HepG2 (cell line): ENCODE data around the gene CSNK2B. TPM values are rescaled to one million over a fixed set of nuclear protein-coding genes. Genes with fewer than 3 reads are reported as not detected.
A peak's percentile ranks its signal among the peaks of the same experiment; 100 is the strongest.

ENCODE experiments used
- AGO1 ChIP-seq: fragments of 200-400 bp; formaldehyde crosslinking; IDR thresholded peaks from 2 replicates; pipeline ENCODE4 v1.6.1; 2017; ENCODE audit warnings: mild to moderate bottlenecking, low read depth, low read length, moderate library complexity; ENCODE audit not compliant: poor library complexity, severe bottlenecking
- EED ChIP-seq: sonication (generic); formaldehyde crosslinking; IDR thresholded peaks from 2 replicates; pipeline ENCODE4 v1.5.0; 2020; ENCODE audit warnings: mild to moderate bottlenecking, missing genetic modification reagents
- ELF3 ChIP-seq: IDR thresholded peaks from 2 replicates; pipeline ENCODE4 v1.6.1; 2016; ENCODE audit warnings: missing genetic modification reagents, missing compliant biosample characterization
- FOXK2 ChIP-seq: fragments of 450-650 bp; IDR thresholded peaks from 2 replicates; pipeline ENCODE4 v1.6.1; 2016
- ISL2 ChIP-seq: sonication (generic); formaldehyde crosslinking; IDR thresholded peaks from 2 replicates; pipeline ENCODE4 v1.5.0; 2020; ENCODE audit warnings: missing genetic modification reagents
- MXD4 ChIP-seq: IDR thresholded peaks from 2 replicates; pipeline ENCODE4 v1.6.1; 2016; ENCODE audit warnings: mild to moderate bottlenecking, missing biosample characterization, missing genetic modification reagents
- MXI1 ChIP-seq: IDR thresholded peaks from 3 replicates; pipeline ENCODE4 v1.6.1; 2012; ENCODE audit warnings: low read depth, low read length, inconsistent platforms, borderline replicate concordance
- NFYB ChIP-seq: sonication (generic); formaldehyde crosslinking; IDR thresholded peaks from 2 replicates; pipeline ENCODE4 v1.4.0; 2020; ENCODE audit warnings: missing genetic modification reagents
- RELA ChIP-seq: sonication (generic); formaldehyde crosslinking; IDR thresholded peaks from 2 replicates; pipeline ENCODE4 v1.4.0; 2020; ENCODE audit warnings: missing genetic modification reagents
- ZBTB21 ChIP-seq: sonication (generic); formaldehyde crosslinking; IDR thresholded peaks from 2 replicates; pipeline ENCODE4 v1.4.0; 2020; ENCODE audit warnings: missing genetic modification reagents
- ZNF253 ChIP-seq: sonication (generic); formaldehyde crosslinking; IDR thresholded peaks from 2 replicates; pipeline ENCODE4 v1.8.0; 2022; ENCODE audit warnings: mild to moderate bottlenecking, missing genetic modification reagents, borderline replicate concordance
- ZNF263 ChIP-seq: sonication (generic); formaldehyde crosslinking; IDR thresholded peaks from 2 replicates; pipeline ENCODE4 v1.4.0; 2020; ENCODE audit warnings: missing genetic modification reagents
- ZNF431 ChIP-seq: sonication (generic); formaldehyde crosslinking; IDR thresholded peaks from 2 replicates; pipeline ENCODE4 v1.9.0; 2022; ENCODE audit warnings: missing genetic modification reagents, low read depth, mild to moderate bottlenecking, borderline replicate concordance
- ZNF556 ChIP-seq: sonication (generic); formaldehyde crosslinking; IDR thresholded peaks from 2 replicates; pipeline ENCODE4 v1.4.0; 2020; ENCODE audit warnings: mild to moderate bottlenecking, missing genetic modification reagents, borderline replicate concordance
- polyA plus RNA-seq, 8 experiments: library from polyadenylated mRNA; depleted of rRNA in 3 of 8; stranded (reverse) in 7 of 8; unstranded in 1 of 8; fragments of >200 nt; fragmentation: Illumina TruSeq in 4 of 8; extraction: Trizol in 4 of 8; gene quantifications; 2 replicates each; pipeline versions ENCODE4 v1.2.1 to v1.2.3, GENCODE V29; 2011 to 2016; ENCODE audit warnings: low read depth in 4 of 8, missing spikeins in 1 of 8, mixed read lengths in 1 of 8; ENCODE audit not compliant: insufficient read depth in 1 of 8
- total RNA-seq, 5 experiments: library from RNA; depleted of rRNA; stranded (reverse); fragments of >200 nt; fragmentation: Illumina TruSeq; extraction: Trizol; gene quantifications; 2 replicates each; pipeline ENCODE4 v1.2.3, GENCODE V29; 2016; ENCODE audit warnings: low read depth in 1 of 5
- TF ChIP-seq, protein P1 (sequence below): IDR thresholded peaks from 2 replicates; pipeline ENCODE4 v1.6.1; 2012; ENCODE audit warnings: inconsistent platforms
- TF ChIP-seq, protein P2 (sequence below): sonication (generic); formaldehyde crosslinking; IDR thresholded peaks from 2 replicates; pipeline ENCODE4; 2020; ENCODE audit warnings: missing genetic modification reagents, mild to moderate bottlenecking, borderline replicate concordance
- TF ChIP-seq, protein P3 (sequence below): sonication (generic); formaldehyde crosslinking; IDR thresholded peaks from 2 replicates; pipeline ENCODE4 v1.4.0; 2020; ENCODE audit warnings: mild to moderate bottlenecking, missing genetic modification reagents
- TF ChIP-seq, protein P4 (sequence below): sonication (generic); formaldehyde crosslinking; IDR thresholded peaks from 2 replicates; pipeline ENCODE4 v1.5.0; 2020; ENCODE audit warnings: missing genetic modification reagents
- TF ChIP-seq, protein P5 (sequence below): sonication (generic); formaldehyde crosslinking; IDR thresholded peaks from 2 replicates; pipeline ENCODE4 v1.8.0; 2022; ENCODE audit warnings: mild to moderate bottlenecking, missing genetic modification reagents; ENCODE audit not compliant: insufficient replicate concordance
- TF ChIP-seq, protein P6 (sequence below): sonication (generic); formaldehyde crosslinking; IDR thresholded peaks from 2 replicates; pipeline ENCODE4 v1.8.0; 2022; ENCODE audit warnings: low read depth, missing genetic modification reagents

The CSNK2B gene
- total and polyA plus RNA-seq, 2 of the 13 experiments (the other 11 are each of a cell fraction or from before 2014, with no cell fraction given) = 111 to 296 TPM

DNA sequence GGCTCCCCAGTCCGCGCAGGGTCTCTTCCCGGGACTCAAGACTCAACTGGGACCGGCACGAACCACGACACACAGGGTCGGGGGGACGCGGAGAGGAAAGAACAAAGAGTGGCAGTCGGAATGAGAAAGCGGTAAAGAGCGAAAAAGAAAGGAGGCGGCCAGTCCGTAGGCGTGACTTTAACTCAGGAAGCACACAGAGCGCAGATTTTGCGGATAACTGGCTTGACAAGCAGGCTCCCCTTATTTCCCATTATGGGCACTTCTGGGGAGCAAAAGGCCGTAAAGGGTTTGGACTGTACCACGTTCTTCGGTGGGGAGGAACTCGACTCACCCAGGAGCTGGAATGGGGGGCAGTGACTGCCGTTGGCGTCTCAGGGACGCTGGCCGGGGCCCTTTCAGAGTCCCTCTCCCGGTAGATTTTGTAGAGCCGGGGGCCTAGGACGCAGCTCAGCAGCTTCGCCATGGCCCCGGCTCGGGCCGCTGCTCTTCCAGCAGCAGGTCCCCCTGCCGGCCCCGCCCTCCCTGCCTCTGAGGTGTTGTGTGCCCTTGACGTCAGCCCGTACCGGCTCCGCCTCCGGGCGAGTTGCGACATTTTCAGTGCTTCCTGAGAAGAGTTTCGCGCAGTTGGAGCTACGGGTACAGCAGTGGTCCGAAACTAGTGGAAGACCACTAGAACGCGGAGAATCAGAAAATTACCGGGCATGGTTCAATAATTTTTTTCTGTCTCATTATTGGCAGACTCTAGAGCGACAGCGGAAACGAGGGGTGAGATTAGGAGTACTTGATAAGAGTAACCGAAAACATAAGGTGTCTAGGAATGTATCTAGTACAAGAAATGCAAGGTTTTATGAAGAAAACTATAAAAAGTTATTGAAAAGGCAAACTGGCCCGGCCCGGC is 37.2 kb downstream of the CSNK2B start, which contains the start of gene ABHD16A (continued):
- TF ChIP-seq NFYB (CRISPR knock-in tag) (peak; percentile 41; the same call in 1 of the 2 replicates), AGO1 (peak; percentile 41), ISL2 (no peak; the same call in none of the 2 replicates), MXI1 (peak; percentile 90; the same call in 1 of the 3 replicates), MXD4 (peak; percentile 72; the same call in 1 of the 2 replicates), ELF3 (CRISPR knock-in tag) (peak; percentile 85), ZNF253 (CRISPR knock-in tag) (no peak), EED (peak; percentile 53), ZNF263 (peak; percentile 27; the same call in 1 of the 2 replicates), ZNF431 (peak; percentile 66), FOXK2 (peak; percentile 85), ZNF556 (CRISPR knock-in tag) (peak; percentile 94), RELA (CRISPR knock-in tag) (no peak), ZBTB21 (CRISPR knock-in tag) (peak; percentile 94)
- TF ChIP-seq, protein P1, sequence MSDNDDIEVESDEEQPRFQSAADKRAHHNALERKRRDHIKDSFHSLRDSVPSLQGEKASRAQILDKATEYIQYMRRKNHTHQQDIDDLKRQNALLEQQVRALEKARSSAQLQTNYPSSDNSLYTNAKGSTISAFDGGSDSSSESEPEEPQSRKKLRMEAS = peak; percentile 41
- TF ChIP-seq, protein P2, sequence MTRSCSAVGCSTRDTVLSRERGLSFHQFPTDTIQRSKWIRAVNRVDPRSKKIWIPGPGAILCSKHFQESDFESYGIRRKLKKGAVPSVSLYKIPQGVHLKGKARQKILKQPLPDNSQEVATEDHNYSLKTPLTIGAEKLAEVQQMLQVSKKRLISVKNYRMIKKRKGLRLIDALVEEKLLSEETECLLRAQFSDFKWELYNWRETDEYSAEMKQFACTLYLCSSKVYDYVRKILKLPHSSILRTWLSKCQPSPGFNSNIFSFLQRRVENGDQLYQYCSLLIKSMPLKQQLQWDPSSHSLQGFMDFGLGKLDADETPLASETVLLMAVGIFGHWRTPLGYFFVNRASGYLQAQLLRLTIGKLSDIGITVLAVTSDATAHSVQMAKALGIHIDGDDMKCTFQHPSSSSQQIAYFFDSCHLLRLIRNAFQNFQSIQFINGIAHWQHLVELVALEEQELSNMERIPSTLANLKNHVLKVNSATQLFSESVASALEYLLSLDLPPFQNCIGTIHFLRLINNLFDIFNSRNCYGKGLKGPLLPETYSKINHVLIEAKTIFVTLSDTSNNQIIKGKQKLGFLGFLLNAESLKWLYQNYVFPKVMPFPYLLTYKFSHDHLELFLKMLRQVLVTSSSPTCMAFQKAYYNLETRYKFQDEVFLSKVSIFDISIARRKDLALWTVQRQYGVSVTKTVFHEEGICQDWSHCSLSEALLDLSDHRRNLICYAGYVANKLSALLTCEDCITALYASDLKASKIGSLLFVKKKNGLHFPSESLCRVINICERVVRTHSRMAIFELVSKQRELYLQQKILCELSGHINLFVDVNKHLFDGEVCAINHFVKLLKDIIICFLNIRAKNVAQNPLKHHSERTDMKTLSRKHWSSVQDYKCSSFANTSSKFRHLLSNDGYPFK (CRISPR knock-in tag) = peak; percentile 25; the same call in 1 of the 2 replicates
- TF ChIP-seq, protein P3, sequence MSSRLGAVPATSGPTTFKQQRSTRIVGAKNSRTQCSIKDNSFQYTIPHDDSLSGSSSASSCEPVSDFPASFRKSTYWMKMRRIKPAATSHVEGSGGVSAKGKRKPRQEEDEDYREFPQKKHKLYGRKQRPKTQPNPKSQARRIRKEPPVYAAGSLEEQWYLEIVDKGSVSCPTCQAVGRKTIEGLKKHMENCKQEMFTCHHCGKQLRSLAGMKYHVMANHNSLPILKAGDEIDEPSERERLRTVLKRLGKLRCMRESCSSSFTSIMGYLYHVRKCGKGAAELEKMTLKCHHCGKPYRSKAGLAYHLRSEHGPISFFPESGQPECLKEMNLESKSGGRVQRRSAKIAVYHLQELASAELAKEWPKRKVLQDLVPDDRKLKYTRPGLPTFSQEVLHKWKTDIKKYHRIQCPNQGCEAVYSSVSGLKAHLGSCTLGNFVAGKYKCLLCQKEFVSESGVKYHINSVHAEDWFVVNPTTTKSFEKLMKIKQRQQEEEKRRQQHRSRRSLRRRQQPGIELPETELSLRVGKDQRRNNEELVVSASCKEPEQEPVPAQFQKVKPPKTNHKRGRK (CRISPR knock-in tag) = peak; percentile 64; the same call in 1 of the 2 replicates
- TF ChIP-seq, protein P4, sequence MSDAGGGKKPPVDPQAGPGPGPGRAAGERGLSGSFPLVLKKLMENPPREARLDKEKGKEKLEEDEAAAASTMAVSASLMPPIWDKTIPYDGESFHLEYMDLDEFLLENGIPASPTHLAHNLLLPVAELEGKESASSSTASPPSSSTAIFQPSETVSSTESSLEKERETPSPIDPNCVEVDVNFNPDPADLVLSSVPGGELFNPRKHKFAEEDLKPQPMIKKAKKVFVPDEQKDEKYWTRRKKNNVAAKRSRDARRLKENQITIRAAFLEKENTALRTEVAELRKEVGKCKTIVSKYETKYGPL = 0 out of 2 replicates have a peak, but pooled peaks have one; percentile 17
- TF ChIP-seq, protein P5, sequence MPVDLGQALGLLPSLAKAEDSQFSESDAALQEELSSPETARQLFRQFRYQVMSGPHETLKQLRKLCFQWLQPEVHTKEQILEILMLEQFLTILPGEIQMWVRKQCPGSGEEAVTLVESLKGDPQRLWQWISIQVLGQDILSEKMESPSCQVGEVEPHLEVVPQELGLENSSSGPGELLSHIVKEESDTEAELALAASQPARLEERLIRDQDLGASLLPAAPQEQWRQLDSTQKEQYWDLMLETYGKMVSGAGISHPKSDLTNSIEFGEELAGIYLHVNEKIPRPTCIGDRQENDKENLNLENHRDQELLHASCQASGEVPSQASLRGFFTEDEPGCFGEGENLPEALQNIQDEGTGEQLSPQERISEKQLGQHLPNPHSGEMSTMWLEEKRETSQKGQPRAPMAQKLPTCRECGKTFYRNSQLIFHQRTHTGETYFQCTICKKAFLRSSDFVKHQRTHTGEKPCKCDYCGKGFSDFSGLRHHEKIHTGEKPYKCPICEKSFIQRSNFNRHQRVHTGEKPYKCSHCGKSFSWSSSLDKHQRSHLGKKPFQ = peak; percentile 66
- TF ChIP-seq, protein P6, sequence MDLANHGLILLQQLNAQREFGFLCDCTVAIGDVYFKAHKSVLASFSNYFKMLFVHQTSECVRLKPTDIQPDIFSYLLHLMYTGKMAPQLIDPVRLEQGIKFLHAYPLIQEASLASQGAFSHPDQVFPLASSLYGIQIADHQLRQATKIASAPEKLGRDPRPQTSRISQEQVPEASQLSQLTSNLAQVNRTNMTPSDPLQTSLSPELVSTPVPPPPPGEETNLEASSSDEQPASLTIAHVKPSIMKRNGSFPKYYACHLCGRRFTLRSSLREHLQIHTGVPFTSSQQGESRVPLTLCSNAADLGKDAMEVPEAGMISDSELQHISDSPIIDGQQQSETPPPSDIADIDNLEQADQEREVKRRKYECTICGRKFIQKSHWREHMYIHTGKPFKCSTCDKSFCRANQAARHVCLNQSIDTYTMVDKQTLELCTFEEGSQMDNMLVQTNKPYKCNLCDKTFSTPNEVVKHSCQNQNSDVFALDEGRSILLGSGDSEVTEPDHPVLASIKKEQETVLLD (CRISPR knock-in tag) = peak; percentile 65; the same call in 1 of the 2 replicates
